OCI-LY7 (cell line): ENCODE measurements around the gene SV2C.

Experiments
- CTCF ChIP-seq: fragments of 200-600 bp; sonication (generic); conservative IDR thresholded peaks from 2 replicates; pipeline ENCODE4 v1.5.1; 2014; ENCODE audit warnings: mild to moderate bottlenecking, antibody characterized with exemption, low read length, moderate library complexity, mixed read lengths
- EZH2phosphoT487 ChIP-seq: fragments of 200-600 bp; sonication (generic); IDR thresholded peaks from 2 replicates; pipeline ENCODE4 v1.6.1; 2018; ENCODE audit warnings: low read depth, borderline replicate concordance, mild to moderate bottlenecking, mixed run types, antibody characterized with exemption, low read length, moderate library complexity, mixed read lengths

GRCh38 chr5:76334574-76334973, 251.4 kb downstream of the SV2C start:
- TF ChIP-seq CTCF (peak; percentile 36; the same call in 1 of the 2 replicates), EZH2phosphoT487 (no peak)
